ENCODE results near the gene NEB.

NEB gene

GRCh38 chr2:151486053-151486452, 248.2 kb downstream of the NEB start:
- DNase-seq (ENCODE audit: low spot score) = no peak
- no peak for FAIRE-seq

GRCh38 chr2:151484100-151484499, 250.2 kb downstream of the NEB start:
- FAIRE-seq (no peak), DNase-seq (ENCODE audit: low spot score) (no peak)

- no peak for FAIRE-seq
- DNase-seq (ENCODE audit: low spot score) = no peak
These were observed 250.7 kb downstream of the NEB start for GRCh38 chr2:151483546-151483945.

- no peak for FAIRE-seq
- DNase-seq (ENCODE audit: low spot score) = no peak
These were observed 252.0 kb downstream of the NEB start for GRCh38 chr2:151482171-151482725.

GRCh38 chr2:151481744-151482143, 252.5 kb downstream of the NEB start:
- FAIRE-seq = no peak
- DNase-seq (ENCODE audit: low spot score) = no peak

GRCh38 chr2:151478011-151478410, 256.3 kb downstream of the NEB start:
- FAIRE-seq (no peak), DNase-seq (ENCODE audit: low spot score) (no peak)

GRCh38 chr2:151476287-151476686, 258.0 kb downstream of the NEB start:
- DNase-seq (ENCODE audit: low spot score) (no peak), FAIRE-seq (no peak)

- DNase-seq (ENCODE audit: low spot score) (no peak), FAIRE-seq (peak; percentile 26)
These were observed 259.2 kb downstream of the NEB start for GRCh38 chr2:151475071-151475470.

- FAIRE-seq (no peak), DNase-seq (ENCODE audit: low spot score) (no peak)
These were observed 261.3 kb downstream of the NEB start for GRCh38 chr2:151472966-151473365.

- no peak for DNase-seq (ENCODE audit: low spot score)
- FAIRE-seq = peak; percentile 52
These were observed 263.7 kb downstream of the NEB start for GRCh38 chr2:151470556-151470955.

GRCh38 chr2:151465771-151466170, 268.5 kb downstream of the NEB start:
- DNase-seq (ENCODE audit: low spot score) (no peak), FAIRE-seq (no peak)

GRCh38 chr2:151459358-151459757, 274.9 kb downstream of the NEB start:
- FAIRE-seq (no peak), DNase-seq (ENCODE audit: low spot score) (no peak)

GRCh38 chr2:151439127-151439526, 295.1 kb downstream of the NEB start:
- DNase-seq (ENCODE audit: low spot score) = no peak
- no peak for FAIRE-seq

GRCh38 chr2:151438506-151438905, 295.8 kb downstream of the NEB start:
- FAIRE-seq = no peak
- no peak for DNase-seq (ENCODE audit: low spot score)

GRCh38 chr2:151437630-151438029, 296.6 kb downstream of the NEB start:
- DNase-seq (ENCODE audit: low spot score) = peak; percentile 21

More at GRCh38 chr2:151437630-151438029, 296.6 kb downstream of the NEB start:
- peak; percentile 35 for FAIRE-seq
